Fibroblast of pulmonary artery (primary cell): Measurements from ENCODE around the gene ELANE.
A peak's percentile ranks its signal among the peaks of the same experiment; 100 is the strongest.

Source experiments
- DNase-seq: peaks from one replicate; pipeline ENCODE4 v3.0.0-alpha.2; 2010; ENCODE audit warnings: low read depth
- H3K4me3 ChIP-seq: replicated peaks from 2 replicates; pipeline ENCODE4 v1.5.1; 2011; ENCODE audit warnings: low read depth, mild to moderate bottlenecking, control low read depth, low read length, moderate library complexity
- CTCF ChIP-seq: IDR thresholded peaks from 2 replicates; pipeline ENCODE4 v1.5.1; 2011; ENCODE audit warnings: mild to moderate bottlenecking, control low read depth, low read length, inconsistent platforms; ENCODE audit errors: missing control alignments

Gene ELANE

GRCh38 chr19:852136-853013, at the start of gene ELANE:
TSS of gene ELANE (plus strand) at chr19:852303. CDS start at chr19:852329, 26 bp downstream.
- H3K4me3 ChIP-seq = no peak within 1 kb of the TSS
- DNase-seq = no peak
- no peak for TF ChIP-seq CTCF

- DNase-seq = no peak
- no peak for TF ChIP-seq CTCF
- H3K4me3 ChIP-seq = peak overlapping the region; percentile 92
Measured at GRCh38 chr19:802498-803098, 49.5 kb upstream of the ELANE start.

GRCh38 chr19:803099-803561, 49.0 kb upstream of the ELANE start:
- no peak overlapping the region for H3K4me3 ChIP-seq
- no peak for TF ChIP-seq CTCF
- DNase-seq = no peak

GRCh38 chr19:803686-804418, 48.3 kb upstream of the ELANE start:
- TF ChIP-seq CTCF = no peak
- no peak for DNase-seq

GRCh38 chr19:804419-805165, 47.5 kb upstream of the ELANE start:
- DNase-seq = no peak
- no peak for TF ChIP-seq CTCF
- H3K4me3 ChIP-seq = no peak overlapping the region

More at GRCh38 chr19:803686-804418, 48.3 kb upstream of the ELANE start:
- no peak overlapping the region for H3K4me3 ChIP-seq

- no peak for TF ChIP-seq CTCF
- H3K4me3 ChIP-seq = no peak overlapping the region
- no peak for DNase-seq
Measured at GRCh38 chr19:805166-805551, 46.9 kb upstream of the ELANE start.
